Endothelial cell (in vitro differentiated cells): ENCODE measurements around the gene KLHL7. TPM values are rescaled to one million over a fixed set of nuclear protein-coding genes. Genes with fewer than 3 reads are reported as not detected.
"Not testable (repeated sequence)": the region's sequence is repeated elsewhere in the genome, so short reads cannot be mapped to it uniquely, and the experiment has no call there.

Experiments
- DNase-seq: peaks from one replicate; pipeline ENCODE4 v3.0.0; 2021; ENCODE audit warnings: low spot score
- H3K27ac Mint-ChIP-seq: one replicate; pipeline ENCODE4 v1.8.0; 2021; ENCODE audit warnings: mixed read lengths, inconsistent platforms; ENCODE audit not compliant: unreplicated experiment
- H3K27me3 Mint-ChIP-seq: one replicate; pipeline ENCODE4 v1.8.0; 2021; ENCODE audit warnings: mild to moderate bottlenecking, moderate library complexity, mixed read lengths, inconsistent platforms; ENCODE audit not compliant: unreplicated experiment
- H3K36me3 Mint-ChIP-seq: one replicate; pipeline ENCODE4 v1.8.0; 2021; ENCODE audit warnings: mild to moderate bottlenecking, low read depth, mixed read lengths, inconsistent platforms; ENCODE audit not compliant: unreplicated experiment
- H3K4me1 Mint-ChIP-seq: one replicate; pipeline ENCODE4 v1.8.0; 2021; ENCODE audit warnings: mild to moderate bottlenecking, mixed read lengths, inconsistent platforms; ENCODE audit not compliant: unreplicated experiment
- H3K4me3 Mint-ChIP-seq: one replicate; pipeline ENCODE4 v1.8.0; 2021; ENCODE audit warnings: mild to moderate bottlenecking, mixed read lengths, inconsistent platforms; ENCODE audit not compliant: unreplicated experiment
- H3K9me3 Mint-ChIP-seq: one replicate; pipeline ENCODE4 v1.8.0; 2021; ENCODE audit warnings: mixed read lengths, inconsistent platforms; ENCODE audit not compliant: unreplicated experiment
- total RNA-seq: library from RNA; stranded (reverse); fragmentation: NEBNext Ultra II Directional; extraction: Animal tissue kit (Norgen Biotek cat#: 25700); gene quantifications from one replicate; pipeline ENCODE4 v1.2.1, GENCODE V29; 2021; ENCODE audit not compliant: unreplicated experiment
- TF ChIP-seq, protein P1 (sequence below): fragments of 200-600 bp; sonication (generic); IDR thresholded peaks from one replicate; pipeline ENCODE4 v1.5.0; 2021; ENCODE audit warnings: antibody characterized with exemption; ENCODE audit not compliant: unreplicated experiment

The KLHL7 gene
- total RNA-seq, 1 donor from 2014 or later: 44.8 TPM

DNA sequence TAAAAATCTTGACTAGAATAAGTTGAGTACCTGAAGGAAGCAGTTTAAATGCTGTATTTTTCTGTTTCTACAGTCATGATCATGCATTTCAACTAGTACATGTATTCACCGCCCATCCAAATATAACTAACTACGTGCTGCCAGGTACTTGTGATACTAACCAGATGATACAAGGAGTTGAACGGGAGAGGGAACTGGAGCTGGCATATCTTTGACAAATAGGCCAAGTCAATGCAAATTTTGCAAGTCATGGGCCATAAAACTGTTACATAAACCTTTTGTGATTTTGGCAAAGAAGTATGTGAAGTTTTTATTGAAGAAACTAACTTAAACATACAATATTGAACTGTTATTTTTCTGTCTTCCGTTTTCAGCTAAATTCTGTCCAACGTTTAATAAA lies 90.7 kb downstream of the KLHL7 start:
- Mint-ChIP-seq H3K9me3 (no peaks in the 10 kb centered on the region), H3K4me1 (no peaks in the 10 kb centered on the region), H3K27me3 (no peaks in the 10 kb centered on the region), H3K4me3 (no peak overlapping the region), H3K36me3 (peaks cover 31% of the 10 kb centered on the region), H3K27ac (no peak overlapping the region)
- DNase-seq: no peak
- TF ChIP-seq, protein P1, sequence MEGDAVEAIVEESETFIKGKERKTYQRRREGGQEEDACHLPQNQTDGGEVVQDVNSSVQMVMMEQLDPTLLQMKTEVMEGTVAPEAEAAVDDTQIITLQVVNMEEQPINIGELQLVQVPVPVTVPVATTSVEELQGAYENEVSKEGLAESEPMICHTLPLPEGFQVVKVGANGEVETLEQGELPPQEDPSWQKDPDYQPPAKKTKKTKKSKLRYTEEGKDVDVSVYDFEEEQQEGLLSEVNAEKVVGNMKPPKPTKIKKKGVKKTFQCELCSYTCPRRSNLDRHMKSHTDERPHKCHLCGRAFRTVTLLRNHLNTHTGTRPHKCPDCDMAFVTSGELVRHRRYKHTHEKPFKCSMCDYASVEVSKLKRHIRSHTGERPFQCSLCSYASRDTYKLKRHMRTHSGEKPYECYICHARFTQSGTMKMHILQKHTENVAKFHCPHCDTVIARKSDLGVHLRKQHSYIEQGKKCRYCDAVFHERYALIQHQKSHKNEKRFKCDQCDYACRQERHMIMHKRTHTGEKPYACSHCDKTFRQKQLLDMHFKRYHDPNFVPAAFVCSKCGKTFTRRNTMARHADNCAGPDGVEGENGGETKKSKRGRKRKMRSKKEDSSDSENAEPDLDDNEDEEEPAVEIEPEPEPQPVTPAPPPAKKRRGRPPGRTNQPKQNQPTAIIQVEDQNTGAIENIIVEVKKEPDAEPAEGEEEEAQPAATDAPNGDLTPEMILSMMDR: no peak

DNA sequence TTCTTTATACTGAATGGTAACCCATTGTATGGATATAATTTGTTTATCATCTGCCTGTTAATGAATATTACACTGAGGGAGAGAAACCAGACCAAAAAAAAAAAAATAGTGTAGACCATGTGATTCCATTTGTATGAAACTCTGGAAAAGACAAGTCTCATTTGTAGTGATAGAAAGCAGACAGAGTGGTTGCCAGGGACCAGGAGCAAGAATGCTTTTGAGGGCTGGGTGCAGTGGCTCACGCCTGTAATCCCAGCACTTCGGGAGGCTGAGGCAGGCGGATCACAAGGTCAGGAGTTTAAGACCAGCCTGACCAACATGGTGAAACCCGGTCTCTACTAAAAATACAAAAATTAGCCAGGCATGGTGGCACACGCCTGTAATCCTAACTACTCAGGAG lies 92.2 kb downstream of the KLHL7 start:
- not testable (repeated sequence) for H3K27ac Mint-ChIP-seq, H3K4me1 Mint-ChIP-seq, DNase-seq, H3K9me3 Mint-ChIP-seq, H3K27me3 Mint-ChIP-seq
- Mint-ChIP-seq H3K36me3 (peaks cover 23% of the 10 kb centered on the region), H3K4me3 (peak overlapping the region; percentile 9)

DNA sequence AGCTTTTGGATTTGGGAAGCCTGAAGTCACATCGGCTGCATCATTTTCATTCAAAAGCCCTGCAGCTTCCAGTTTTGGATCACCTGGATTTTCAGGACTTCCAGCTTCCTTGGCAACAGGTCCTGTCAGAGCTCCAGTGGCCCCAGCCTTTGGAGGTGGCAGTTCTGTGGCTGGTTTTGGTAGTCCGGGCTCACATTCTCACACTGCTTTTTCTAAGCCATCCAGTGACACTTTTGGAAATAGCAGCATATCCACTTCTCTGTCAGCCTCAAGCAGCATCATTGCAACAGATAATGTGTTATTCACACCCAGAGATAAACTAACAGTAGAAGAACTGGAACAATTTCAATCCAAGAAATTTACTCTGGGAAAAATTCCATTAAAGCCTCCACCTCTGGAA lies 94.7 kb downstream of the KLHL7 start:
- TF ChIP-seq, protein P1: no peak
- no peak for DNase-seq
- H3K9me3 Mint-ChIP-seq: no peaks in the 10 kb centered on the region
- peaks cover under 1% of the 10 kb centered on the region for H3K4me1 Mint-ChIP-seq
- H3K4me3 Mint-ChIP-seq: no peak overlapping the region
- peaks cover 19% of the 10 kb centered on the region for H3K36me3 Mint-ChIP-seq
- no peak overlapping the region for H3K27ac Mint-ChIP-seq
- no peaks in the 10 kb centered on the region for H3K27me3 Mint-ChIP-seq

DNA sequence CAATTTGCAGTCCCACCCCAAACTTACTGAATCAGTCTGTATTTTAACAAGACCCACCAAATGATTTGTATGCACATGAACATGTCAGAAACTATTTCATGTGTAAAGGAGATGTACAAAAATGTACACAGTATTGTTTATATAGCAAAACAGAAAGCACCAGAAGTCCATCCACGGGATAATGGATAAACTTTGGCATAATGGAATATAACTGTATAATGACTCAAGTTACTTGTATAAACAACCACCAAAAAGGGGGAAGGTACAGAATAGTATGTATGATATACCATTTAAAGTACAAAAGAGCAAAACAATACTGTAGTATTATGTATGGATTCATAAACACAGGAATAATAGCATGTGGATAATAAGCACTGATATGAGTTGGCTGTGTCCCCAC lies 98.7 kb downstream of the KLHL7 start:
- H3K27me3 Mint-ChIP-seq: no peaks in the 10 kb centered on the region
- no peaks in the 10 kb centered on the region for H3K9me3 Mint-ChIP-seq
- H3K36me3 Mint-ChIP-seq: peaks cover 13% of the 10 kb centered on the region
- H3K4me1 Mint-ChIP-seq: peaks cover 4% of the 10 kb centered on the region
- H3K4me3 Mint-ChIP-seq: no peak overlapping the region
- DNase-seq: no peak
- H3K27ac Mint-ChIP-seq: no peak overlapping the region
- TF ChIP-seq, protein P1: no peak

DNA sequence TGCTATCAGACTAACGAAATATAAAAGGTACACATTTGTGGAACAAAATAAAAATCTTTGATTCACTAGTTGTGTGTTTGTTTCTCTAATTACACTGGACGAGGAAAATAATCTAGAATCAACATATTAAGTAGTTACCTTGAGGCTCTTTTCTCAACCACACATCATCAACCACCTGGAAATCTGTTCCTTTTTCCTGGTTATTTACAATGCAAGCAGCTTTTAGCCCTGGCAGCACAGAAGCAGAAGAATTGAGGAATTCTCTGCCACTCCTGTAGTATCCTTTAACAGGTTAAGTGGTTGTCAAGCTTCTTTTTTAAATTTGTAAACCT lies 100.0 kb downstream of the KLHL7 start:
- TF ChIP-seq, protein P1: no peak
- H3K36me3 Mint-ChIP-seq: peaks cover 8% of the 10 kb centered on the region
- DNase-seq: no peak
- peak overlapping the region; percentile 71 for H3K27ac Mint-ChIP-seq
- H3K4me3 Mint-ChIP-seq: peak overlapping the region; percentile 60
- no peaks in the 10 kb centered on the region for H3K9me3 Mint-ChIP-seq
- no peaks in the 10 kb centered on the region for H3K27me3 Mint-ChIP-seq
- H3K4me1 Mint-ChIP-seq: peaks cover 4% of the 10 kb centered on the region
